Measurements from ENCODE around the gene ZSCAN29. TPM values are rescaled to one million over a fixed set of nuclear protein-coding genes. Genes with fewer than 3 reads are reported as not detected.
"Not testable (repeated sequence)": the region's sequence is repeated elsewhere in the genome, so short reads cannot be mapped to it uniquely, and the experiment has no call there.

Gene ZSCAN29
- 14.3 TPM for polyA plus RNA-seq (2013, experiment 1 of 2; ENCODE audit: insufficient read length)
- 15.2 TPM for polyA plus RNA-seq (2013, experiment 2 of 2; ENCODE audit: insufficient read length)

DNA sequence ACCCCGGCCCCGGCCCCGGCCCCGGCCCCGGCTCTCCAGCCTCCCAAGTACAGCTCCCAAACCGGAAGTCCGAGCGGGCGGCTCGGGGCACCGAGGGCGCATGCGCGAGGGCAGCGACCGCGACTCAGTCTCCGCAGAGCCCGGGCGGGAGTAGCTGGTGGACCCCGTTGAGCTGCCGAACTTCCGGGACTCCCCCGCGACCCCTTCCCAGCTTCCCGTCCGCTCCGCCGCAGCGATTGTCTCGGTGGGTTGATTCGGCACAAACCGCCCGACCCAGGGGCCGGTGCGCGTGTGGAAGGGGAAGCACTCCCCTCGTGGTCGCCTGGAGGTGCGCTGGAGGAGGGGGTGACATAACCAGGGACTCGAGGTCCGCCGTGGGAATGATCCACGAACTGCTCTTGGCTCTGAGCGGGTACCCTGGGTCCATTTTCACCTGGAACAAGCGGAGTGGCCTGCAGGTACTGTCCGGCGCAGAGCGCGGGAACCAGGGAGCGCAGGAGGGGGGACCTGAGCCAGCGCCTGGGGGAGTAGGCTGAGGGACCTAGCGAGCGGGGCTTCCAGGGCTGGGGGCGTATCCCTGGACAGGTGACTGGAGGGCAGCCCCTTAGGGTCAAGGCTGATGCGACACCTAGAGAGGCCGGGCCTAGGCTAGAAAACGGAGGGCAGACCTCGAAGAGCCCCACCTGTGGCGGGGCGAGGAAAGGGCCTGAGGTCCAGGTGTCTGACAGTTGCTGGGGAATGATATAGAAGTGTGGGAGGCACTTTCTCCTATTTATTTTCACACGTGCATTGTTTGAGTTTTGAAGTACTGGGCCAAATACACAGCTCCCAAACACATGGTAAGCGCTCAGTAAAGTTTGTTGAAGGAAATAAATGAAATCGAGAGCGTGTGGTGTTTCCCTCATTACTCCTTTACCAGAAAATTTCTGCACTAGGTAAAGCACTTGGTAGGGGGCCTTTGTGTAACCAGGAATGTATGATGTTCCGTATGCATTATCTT, at the start of gene ZSCAN29, which contains the start of gene TUBGCP4:
ZSCAN29 (minus strand) TSS at position 69 of the 1,000 bp plus-strand sequence. CDS start 1,130 bp downstream, outside the sequence.
TUBGCP4 (plus strand) TSS at position 127 of the 1,000 bp plus-strand sequence; CDS start at position 381, 254 bp downstream.
- DNase-seq = peak; percentile 84

DNA sequence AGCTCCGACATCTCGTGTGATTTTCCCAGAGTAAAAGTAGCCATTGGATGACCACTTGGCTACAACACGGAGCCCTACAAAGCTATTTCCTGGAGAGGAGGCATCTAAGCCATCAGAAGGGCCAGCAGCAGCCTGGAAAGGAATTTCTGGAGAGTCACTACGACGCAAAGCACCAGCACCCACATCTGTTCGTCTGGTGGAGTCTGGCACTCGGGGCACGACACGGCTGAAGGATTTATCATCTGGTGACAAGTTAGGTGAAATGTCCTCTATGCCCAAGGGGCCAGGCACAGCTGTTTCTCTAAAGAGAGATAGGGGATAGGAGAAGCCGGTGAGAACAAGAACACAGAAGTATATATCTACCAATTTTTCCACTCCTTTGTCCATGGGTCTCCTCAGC, 49.6 kb upstream of the ZSCAN29 start:
- no peak for DNase-seq

DNA sequence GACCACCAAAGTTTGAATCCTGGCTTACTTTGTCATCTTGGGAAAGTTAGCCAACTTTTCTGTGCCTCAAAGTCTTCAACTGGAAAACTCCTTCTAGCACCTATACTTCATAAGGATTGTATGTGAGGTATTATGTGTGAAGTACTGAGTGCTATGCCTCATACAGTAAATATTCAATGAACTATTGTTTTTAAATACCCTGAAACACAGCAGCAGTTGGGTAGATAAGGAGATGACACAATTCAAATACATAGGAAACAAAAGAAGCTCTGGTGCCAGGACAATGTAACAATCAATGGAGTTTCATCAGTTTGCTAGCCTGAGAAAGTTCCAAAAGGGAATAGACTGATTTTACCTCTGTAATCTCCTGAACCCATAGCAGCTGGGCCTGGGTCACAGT, 43.4 kb upstream of the ZSCAN29 start:
- peak; percentile 7 for DNase-seq

GRCh38 chr15:43412096-43412495, 41.3 kb upstream of the ZSCAN29 start:
- DNase-seq = no peak

DNA sequence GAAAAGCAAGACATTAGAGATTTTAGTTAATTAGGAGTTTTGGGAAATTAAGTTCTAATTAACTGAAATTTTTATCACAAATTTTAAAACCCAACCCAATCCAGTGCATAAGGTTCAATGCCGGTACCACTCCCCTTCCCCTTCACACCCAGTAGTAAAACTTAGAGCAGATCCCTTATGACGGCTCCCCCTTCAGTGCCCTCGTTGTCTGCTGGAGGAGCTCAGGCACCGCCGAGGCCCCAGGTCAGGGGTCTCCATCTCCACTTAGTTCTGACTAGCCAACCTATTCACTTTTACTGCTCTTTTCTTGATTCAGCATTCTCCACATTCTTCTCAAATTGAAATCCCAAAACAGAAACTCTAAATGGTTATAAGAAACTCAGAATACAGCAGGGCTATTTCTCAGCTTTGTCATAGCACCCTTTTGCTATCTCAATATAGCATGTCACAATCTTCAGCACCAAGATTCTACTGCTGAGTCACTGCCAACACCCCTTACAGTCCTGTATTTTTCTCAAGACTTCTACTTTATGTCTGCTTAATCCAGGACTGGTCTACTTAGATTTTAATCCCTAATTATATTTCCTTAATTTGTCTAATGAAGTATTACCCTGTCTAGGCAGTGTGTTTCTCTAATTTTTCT, 39.9 kb upstream of the ZSCAN29 start:
- DNase-seq = peak; percentile 15

GRCh38 chr15:43408789-43409188, 37.9 kb upstream of the ZSCAN29 start:
- no peak for DNase-seq

GRCh38 chr15:43406808-43407207, 36.0 kb upstream of the ZSCAN29 start:
- no peak for DNase-seq

DNA sequence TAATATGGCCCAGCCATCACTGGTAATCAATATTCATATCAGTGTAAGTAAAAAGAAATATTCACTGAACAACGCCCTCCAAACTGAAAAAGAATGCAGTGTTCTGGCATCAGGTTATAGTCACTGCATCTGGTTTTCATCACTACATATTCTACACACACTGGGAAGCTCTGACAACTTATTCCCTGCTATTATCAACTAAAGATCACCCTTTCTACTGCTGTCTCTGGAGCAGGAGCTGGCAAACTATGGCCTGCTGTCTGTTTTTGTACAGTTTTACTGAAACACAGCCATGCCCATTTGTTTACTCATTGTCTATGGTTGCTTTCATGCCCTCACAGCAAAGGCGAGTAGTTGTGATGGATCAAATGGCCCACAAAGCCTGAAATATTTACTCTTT, 35.3 kb upstream of the ZSCAN29 start:
- DNase-seq = no peak

DNA sequence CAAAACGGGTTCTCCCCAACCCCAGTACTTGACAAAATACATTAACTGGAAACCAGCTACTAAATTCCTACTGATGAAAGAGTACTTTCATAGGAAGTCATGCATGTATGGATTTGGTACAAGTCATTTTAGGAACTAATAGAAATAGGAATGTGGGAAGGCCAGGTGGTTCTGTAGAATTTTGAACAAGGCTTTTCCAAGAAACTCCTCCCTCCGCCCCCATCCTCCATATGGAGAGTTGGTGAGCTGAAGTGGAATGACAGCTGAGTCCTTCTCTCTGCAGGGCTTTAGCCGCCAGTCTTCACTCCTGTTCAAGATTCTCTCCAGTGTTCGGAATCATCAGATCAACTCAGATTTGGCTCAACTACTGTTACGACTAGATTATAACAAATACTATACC, 33.3 kb upstream of the ZSCAN29 start:
- no peak for DNase-seq

DNA sequence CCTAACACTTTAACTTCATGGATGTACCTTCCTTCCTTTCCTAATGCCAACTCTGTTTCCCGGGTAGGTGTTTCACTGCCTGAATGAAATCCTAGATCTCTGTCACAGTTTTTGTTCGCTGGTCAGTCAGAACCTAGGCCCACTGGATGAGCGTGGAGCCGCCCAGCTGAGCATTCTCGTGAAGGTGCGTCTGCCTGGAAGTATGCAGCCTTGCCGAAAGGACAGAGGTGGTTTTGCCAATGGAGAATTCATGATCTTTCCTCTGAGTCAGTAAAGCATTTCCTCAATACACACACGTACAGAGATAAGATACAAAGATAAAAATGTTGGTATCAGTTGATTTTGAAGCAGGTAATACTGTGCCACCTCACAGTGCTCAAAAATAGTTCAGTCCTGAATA, 32.8 kb upstream of the ZSCAN29 start:
- DNase-seq = no peak

GRCh38 chr15:43402255-43402654, 31.4 kb upstream of the ZSCAN29 start:
- DNase-seq = no peak

DNA sequence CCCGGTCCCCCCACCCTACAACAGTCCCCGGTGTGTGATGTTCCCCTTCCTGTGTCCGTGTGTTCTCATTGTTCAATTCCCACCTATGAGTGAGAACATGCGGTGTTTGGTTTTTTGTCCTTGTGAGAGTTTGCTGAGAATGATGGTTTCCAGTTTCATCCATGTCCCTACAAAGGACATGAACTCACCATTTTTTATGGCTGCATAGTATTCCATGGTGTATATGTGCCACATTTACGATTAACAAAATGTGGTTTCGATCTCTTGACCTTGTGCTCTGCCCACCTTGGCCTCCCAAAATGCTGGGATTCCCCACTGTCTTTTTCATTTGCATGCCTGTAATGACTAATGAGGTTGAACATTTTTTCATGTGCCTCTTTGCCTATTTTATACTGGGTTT, 22.7 kb upstream of the ZSCAN29 start:
- DNase-seq = not testable (repeated sequence)

GRCh38 chr15:43390723-43391122, 19.9 kb upstream of the ZSCAN29 start:
- peak; percentile 19 for DNase-seq

GRCh38 chr15:43383070-43383469, 12.2 kb upstream of the ZSCAN29 start:
- no peak for DNase-seq

DNA sequence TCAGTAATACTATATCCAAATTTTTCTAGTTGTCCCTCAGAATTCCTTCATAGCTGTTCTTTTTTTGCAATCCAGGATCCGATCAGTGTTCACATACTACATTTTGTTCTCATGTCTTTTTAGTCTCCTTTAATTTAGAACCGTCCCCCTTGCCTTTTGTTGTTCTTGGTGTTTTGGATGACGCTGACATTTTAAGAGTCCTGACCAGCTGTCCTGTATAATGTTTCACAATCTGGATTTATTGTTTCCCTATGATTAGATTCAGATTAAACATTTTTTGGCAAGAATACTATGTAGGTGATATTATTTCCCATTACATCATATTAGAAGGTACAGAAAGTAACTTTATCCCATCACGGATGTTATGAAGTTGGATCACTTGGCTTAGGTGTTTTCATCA, 11.5 kb upstream of the ZSCAN29 start:
- no peak for DNase-seq

DNA sequence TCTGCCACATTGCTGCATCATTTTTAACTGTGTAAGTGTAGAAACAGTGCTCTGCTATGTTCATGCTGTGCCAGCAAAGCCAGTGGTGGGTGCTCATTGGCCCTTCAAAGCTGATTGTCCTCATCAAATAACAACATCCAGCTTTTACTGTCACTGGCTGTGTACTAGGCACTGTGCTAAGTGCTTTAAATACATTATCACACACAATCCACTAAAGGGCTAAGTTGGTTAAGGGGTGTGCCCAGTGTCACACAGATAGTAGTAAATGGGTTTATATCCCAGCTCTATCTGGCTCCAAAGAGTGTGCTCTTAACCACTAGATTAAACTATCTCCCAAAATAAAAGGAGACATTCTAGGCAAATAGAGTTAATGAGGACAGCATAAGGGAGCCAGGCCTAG, 7.8 kb upstream of the ZSCAN29 start:
- no peak for DNase-seq

- peak; percentile 21 for DNase-seq
These were observed 5.3 kb upstream of the ZSCAN29 start for GRCh38 chr15:43376017-43376705.

GRCh38 chr15:43370310-43370974, 401 bp downstream of the ZSCAN29 start:
- peak; percentile 18 for DNase-seq

DNA sequence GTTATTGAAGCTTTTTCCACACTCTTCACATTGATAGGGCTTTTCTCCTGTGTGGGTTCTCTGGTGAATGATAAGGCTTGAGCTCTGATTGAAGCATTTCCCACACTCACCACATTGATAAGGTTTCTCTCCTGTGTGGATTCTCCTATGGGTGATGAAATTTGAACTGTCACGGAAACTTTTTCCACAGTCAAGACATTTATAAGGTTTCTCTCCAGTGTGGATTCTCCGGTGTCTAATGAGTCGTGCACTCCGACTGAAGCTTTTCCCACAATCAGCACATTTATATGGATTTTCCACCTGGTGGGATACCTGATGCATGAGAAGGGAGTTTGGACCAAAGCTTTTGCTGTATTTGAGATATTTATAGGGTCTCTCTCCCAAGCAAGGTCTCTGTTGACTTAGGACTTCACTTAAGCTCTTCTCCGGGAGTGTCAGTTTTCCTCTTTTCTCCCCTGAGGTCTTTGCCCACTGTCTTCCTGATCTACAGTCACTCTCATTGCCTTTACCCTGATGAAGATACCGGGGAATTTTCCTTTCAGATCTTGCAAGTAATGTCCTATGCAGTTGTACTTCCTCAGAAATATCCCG, 9.4 kb downstream of the ZSCAN29 start:
- peak; percentile 1 for DNase-seq

DNA sequence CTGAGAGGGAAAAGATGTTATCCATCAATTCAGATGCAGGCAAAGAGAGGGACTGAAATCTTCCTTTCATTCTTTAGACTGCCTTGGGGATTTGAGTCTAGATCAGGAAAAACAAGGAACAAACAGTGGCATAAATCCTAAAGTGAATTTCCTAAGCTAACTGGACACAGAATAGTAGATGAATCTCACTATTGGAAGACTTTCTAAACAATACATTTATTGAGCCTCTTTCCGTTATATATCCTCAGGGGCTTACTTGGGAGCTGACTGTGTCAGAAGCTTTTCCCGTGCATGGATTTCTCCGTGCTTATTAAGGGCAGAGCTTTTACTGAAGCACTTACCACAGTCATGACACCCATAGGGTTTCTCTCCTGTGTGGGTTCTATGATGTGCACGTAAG, 10.0 kb downstream of the ZSCAN29 start:
- DNase-seq = no peak

DNA sequence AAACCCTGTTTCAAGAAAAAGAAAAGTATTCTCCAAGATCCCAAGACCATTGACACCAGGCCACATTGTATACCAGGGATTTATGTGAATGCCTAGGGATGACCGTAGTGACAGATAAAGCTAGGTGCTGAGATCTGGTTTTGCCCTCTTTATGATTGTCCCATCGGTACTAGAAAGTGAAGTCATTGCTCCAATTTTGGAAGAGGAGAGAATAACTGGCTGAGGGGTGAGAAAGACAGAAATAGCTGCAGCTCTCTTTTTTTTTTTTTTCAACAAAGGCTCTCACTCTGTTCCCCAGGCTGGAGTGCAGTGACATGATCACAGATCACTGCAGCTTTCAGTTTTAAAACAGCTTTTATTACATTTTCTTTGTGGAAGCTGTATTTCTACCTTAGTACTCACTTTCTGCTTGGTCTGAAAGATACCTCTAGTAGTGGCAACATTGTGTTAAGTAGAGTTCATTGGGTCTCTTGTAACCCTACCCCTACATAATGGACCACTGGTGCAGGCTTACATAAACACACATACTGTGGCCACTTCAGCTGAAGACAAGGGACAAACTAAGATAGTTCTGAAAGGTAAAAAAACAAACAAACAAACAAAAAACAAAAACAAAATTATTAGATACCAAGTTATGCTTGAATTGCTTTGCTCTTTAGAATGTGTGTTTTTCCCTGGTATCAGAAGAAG, 18.0 kb downstream of the ZSCAN29 start:
- no peak for DNase-seq
